ENCODE measurements around the gene FAM120A.

DNA sequence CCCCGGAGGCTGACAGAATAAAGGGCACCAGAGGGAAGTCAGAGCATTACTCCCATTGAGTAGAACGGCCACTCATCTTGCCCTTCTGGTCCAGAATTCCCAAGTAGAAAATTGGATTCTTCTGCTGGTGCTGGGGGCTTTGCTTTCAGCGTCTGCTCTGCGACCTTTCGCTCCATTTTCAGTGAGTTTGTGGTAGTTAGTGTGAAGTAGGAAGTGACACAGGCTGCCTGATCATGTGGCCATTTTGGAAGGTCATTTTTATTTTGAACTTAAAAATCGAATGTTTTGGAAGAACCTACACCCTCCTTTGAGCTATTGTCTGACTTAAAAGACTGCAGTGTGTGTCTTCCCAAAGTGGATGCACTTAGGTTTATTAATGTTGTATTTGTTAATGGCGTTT lies 58.6 kb downstream of the FAM120A start:
- TF ChIP-seq, protein P1, sequence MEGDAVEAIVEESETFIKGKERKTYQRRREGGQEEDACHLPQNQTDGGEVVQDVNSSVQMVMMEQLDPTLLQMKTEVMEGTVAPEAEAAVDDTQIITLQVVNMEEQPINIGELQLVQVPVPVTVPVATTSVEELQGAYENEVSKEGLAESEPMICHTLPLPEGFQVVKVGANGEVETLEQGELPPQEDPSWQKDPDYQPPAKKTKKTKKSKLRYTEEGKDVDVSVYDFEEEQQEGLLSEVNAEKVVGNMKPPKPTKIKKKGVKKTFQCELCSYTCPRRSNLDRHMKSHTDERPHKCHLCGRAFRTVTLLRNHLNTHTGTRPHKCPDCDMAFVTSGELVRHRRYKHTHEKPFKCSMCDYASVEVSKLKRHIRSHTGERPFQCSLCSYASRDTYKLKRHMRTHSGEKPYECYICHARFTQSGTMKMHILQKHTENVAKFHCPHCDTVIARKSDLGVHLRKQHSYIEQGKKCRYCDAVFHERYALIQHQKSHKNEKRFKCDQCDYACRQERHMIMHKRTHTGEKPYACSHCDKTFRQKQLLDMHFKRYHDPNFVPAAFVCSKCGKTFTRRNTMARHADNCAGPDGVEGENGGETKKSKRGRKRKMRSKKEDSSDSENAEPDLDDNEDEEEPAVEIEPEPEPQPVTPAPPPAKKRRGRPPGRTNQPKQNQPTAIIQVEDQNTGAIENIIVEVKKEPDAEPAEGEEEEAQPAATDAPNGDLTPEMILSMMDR (IDR thresholded peaks at IDR 0.05), result no peak
- TF ChIP-seq, protein P2, sequence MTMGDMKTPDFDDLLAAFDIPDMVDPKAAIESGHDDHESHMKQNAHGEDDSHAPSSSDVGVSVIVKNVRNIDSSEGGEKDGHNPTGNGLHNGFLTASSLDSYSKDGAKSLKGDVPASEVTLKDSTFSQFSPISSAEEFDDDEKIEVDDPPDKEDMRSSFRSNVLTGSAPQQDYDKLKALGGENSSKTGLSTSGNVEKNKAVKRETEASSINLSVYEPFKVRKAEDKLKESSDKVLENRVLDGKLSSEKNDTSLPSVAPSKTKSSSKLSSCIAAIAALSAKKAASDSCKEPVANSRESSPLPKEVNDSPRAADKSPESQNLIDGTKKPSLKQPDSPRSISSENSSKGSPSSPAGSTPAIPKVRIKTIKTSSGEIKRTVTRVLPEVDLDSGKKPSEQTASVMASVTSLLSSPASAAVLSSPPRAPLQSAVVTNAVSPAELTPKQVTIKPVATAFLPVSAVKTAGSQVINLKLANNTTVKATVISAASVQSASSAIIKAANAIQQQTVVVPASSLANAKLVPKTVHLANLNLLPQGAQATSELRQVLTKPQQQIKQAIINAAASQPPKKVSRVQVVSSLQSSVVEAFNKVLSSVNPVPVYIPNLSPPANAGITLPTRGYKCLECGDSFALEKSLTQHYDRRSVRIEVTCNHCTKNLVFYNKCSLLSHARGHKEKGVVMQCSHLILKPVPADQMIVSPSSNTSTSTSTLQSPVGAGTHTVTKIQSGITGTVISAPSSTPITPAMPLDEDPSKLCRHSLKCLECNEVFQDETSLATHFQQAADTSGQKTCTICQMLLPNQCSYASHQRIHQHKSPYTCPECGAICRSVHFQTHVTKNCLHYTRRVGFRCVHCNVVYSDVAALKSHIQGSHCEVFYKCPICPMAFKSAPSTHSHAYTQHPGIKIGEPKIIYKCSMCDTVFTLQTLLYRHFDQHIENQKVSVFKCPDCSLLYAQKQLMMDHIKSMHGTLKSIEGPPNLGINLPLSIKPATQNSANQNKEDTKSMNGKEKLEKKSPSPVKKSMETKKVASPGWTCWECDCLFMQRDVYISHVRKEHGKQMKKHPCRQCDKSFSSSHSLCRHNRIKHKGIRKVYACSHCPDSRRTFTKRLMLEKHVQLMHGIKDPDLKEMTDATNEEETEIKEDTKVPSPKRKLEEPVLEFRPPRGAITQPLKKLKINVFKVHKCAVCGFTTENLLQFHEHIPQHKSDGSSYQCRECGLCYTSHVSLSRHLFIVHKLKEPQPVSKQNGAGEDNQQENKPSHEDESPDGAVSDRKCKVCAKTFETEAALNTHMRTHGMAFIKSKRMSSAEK (CRISPR knock-in tag; IDR thresholded peaks at IDR 0.05; ENCODE audit: borderline replicate concordance), result no peak
- TF ChIP-seq ATF2 (CRISPR knock-in tag; IDR thresholded peaks at IDR 0.05; ENCODE audit: borderline replicate concordance, low read depth) (no peak), PREB (CRISPR knock-in tag; IDR thresholded peaks at IDR 0.05; ENCODE audit: borderline replicate concordance) (no peak), USF2 (CRISPR knock-in tag; IDR thresholded peaks at IDR 0.05) (no peak), CREM (CRISPR knock-in tag; IDR thresholded peaks at IDR 0.05) (no peak), PRRX2 (CRISPR knock-in tag; IDR thresholded peaks at IDR 0.05) (no peak)
- TF ChIP-seq, protein P3, sequence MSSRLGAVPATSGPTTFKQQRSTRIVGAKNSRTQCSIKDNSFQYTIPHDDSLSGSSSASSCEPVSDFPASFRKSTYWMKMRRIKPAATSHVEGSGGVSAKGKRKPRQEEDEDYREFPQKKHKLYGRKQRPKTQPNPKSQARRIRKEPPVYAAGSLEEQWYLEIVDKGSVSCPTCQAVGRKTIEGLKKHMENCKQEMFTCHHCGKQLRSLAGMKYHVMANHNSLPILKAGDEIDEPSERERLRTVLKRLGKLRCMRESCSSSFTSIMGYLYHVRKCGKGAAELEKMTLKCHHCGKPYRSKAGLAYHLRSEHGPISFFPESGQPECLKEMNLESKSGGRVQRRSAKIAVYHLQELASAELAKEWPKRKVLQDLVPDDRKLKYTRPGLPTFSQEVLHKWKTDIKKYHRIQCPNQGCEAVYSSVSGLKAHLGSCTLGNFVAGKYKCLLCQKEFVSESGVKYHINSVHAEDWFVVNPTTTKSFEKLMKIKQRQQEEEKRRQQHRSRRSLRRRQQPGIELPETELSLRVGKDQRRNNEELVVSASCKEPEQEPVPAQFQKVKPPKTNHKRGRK (CRISPR knock-in tag; IDR thresholded peaks at IDR 0.05; ENCODE audit: borderline replicate concordance), result no peak
- TF ChIP-seq, protein P4, sequence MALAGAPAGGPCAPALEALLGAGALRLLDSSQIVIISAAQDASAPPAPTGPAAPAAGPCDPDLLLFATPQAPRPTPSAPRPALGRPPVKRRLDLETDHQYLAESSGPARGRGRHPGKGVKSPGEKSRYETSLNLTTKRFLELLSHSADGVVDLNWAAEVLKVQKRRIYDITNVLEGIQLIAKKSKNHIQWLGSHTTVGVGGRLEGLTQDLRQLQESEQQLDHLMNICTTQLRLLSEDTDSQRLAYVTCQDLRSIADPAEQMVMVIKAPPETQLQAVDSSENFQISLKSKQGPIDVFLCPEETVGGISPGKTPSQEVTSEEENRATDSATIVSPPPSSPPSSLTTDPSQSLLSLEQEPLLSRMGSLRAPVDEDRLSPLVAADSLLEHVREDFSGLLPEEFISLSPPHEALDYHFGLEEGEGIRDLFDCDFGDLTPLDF (CRISPR knock-in tag; IDR thresholded peaks at IDR 0.05), result no peak

Data from WTC11 (cell line).